OCI-LY7 (cell line): ENCODE measurements around the gene LRRC38. TPM values are rescaled to one million over a fixed set of nuclear protein-coding genes. Genes with fewer than 3 reads are reported as not detected.
A peak's percentile ranks its signal among the peaks of the same experiment; 100 is the strongest.

ENCODE experiments used
- BruUV-seq: library from RNA; stranded (reverse); fragments of 400-500 nt; replicated peaks from 2 replicates; lab custom pipeline; 2021; lab: Mats Ljungman, UMichigan
- CTCF ChIA-PET: fragments of 300-600 bp; sonication (Branson Sonifier 250); formaldehyde crosslinking; loops from one replicate; lab custom pipeline; 2022; ENCODE audit warnings: antibody characterized with exemption; ENCODE audit not compliant: unreplicated experiment; lab: Charles Lee
- POLR2A ChIA-PET: fragments of 300-600 bp; sonication (Branson Sonifier 250); formaldehyde crosslinking; loops from one replicate; lab custom pipeline; 2022; ENCODE audit warnings: antibody characterized with exemption; lab: Charles Lee
- DNase-seq: peaks from one replicate; pipeline ENCODE4 v3.0.0-alpha.2; 2015; ENCODE audit warnings: low spot score
- H2AFZ ChIP-seq: fragments of 200-600 bp; sonication (generic), shearing (Covaris generic); 2 replicates; pipeline ENCODE4 v1.6.1; 2014; ENCODE audit warnings: mild to moderate bottlenecking, antibody characterized with exemption, low read length, moderate library complexity
- H3K27ac ChIP-seq: fragments of 200-600 bp; sonication (generic); 2 replicates; pipeline ENCODE4 v1.5.1; 2014; ENCODE audit warnings: mixed run types, low read depth, mild to moderate bottlenecking, moderate library complexity, low read length, inconsistent platforms; ENCODE audit not compliant: poor library complexity, severe bottlenecking
- H3K36me3 ChIP-seq: fragments of 200-600 bp; sonication (generic); 2 replicates; pipeline ENCODE4 v1.6.1; 2014; ENCODE audit warnings: mild to moderate bottlenecking, antibody characterized with exemption, low read length, moderate library complexity, mixed read lengths; ENCODE audit not compliant: insufficient read depth
- H3K4me1 ChIP-seq: fragments of 200-600 bp; sonication (generic); 2 replicates; pipeline ENCODE4 v1.5.1; 2014; ENCODE audit warnings: mild to moderate bottlenecking, low read length; ENCODE audit not compliant: insufficient read depth, poor library complexity, severe bottlenecking
- H3K4me2 ChIP-seq: fragments of 200-600 bp; sonication (generic); 2 replicates; pipeline ENCODE4 v1.6.1; 2014; ENCODE audit warnings: mild to moderate bottlenecking, low read length
- H3K4me3 ChIP-seq: fragments of 200-600 bp; sonication (generic); 2 replicates; pipeline ENCODE4 v1.5.1; 2014; ENCODE audit warnings: mild to moderate bottlenecking, low read depth, low read length; ENCODE audit not compliant: poor library complexity, severe bottlenecking
- H3K79me2 ChIP-seq: fragments of 200-600 bp; sonication (generic); 2 replicates; pipeline ENCODE4 v1.6.1; 2016; ENCODE audit warnings: low read depth, mild to moderate bottlenecking, low read length, moderate library complexity, mixed read lengths; ENCODE audit not compliant: insufficient read depth
- H3K9me2 ChIP-seq: fragments of 200-600 bp; sonication (generic); 2 replicates; pipeline ENCODE4 v1.6.1; 2016; ENCODE audit warnings: mild to moderate bottlenecking, low read length, mixed read lengths; ENCODE audit not compliant: insufficient read depth
- H3K9me3 ChIP-seq: fragments of 200-600 bp; sonication (generic); 2 replicates; pipeline ENCODE4 v1.6.1; 2014; ENCODE audit warnings: mild to moderate bottlenecking, mixed run types, low read length, mixed read lengths
- H4K20me1 ChIP-seq: fragments of 200-600 bp; sonication (generic); 2 replicates; pipeline ENCODE4 v1.6.1; 2014; ENCODE audit warnings: mild to moderate bottlenecking, antibody characterized with exemption, low read length, moderate library complexity, mixed read lengths; ENCODE audit not compliant: insufficient read depth
- EZH2phosphoT487 ChIP-seq: fragments of 200-600 bp; sonication (generic); IDR thresholded peaks from 2 replicates; pipeline ENCODE4 v1.6.1; 2018; ENCODE audit warnings: low read depth, borderline replicate concordance, mild to moderate bottlenecking, mixed run types, antibody characterized with exemption, low read length, moderate library complexity, mixed read lengths
- intact Hi-C: fragments of 100-400 bp; cut with micrococcal nuclease; formaldehyde crosslinking; loops from one replicate; pipeline ENCODE4 v1.10.0; 2022; ENCODE audit not compliant: unreplicated experiment
- total RNA-seq, 2 experiments: library from RNA; depleted of rRNA in 1 of 2; stranded (reverse); fragments of >200 nt in 1 of 2; shearing (Covaris generic) in 1 of 2; gene quantifications; 2 replicates each; pipeline ENCODE4 v1.2.3, GENCODE V29; 2014 to 2022
- TF ChIP-seq, protein P1 (sequence below): fragments of 200-600 bp; sonication (generic); conservative IDR thresholded peaks from 2 replicates; pipeline ENCODE4 v1.5.1; 2014; ENCODE audit warnings: mild to moderate bottlenecking, antibody characterized with exemption, low read length, moderate library complexity, mixed read lengths

LRRC38 gene
- total RNA-seq, 2 experiments from 2014 or later: not detected

DNA sequence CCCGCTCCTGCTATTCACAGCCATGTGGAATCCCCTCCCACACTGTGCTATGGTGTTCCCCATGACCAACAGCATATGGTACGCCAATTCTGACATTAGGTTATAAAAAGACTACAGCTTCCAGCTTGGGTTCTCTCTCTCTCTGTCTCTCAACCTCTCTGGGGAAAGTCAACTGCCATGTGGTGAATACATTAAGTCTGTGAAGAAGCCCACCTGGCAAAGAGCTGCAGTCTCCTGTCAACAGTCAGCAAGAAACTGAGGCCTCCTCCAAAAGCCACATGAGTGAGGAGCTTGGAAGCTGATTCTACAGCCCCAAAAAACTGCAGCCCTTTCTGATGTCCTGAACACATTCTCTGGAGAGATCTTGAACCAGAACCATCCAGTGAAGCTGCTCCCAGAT lies 25.0 kb upstream of the LRRC38 start:
- H3K4me2 ChIP-seq: no peak overlapping the region
- TF ChIP-seq, protein P1, sequence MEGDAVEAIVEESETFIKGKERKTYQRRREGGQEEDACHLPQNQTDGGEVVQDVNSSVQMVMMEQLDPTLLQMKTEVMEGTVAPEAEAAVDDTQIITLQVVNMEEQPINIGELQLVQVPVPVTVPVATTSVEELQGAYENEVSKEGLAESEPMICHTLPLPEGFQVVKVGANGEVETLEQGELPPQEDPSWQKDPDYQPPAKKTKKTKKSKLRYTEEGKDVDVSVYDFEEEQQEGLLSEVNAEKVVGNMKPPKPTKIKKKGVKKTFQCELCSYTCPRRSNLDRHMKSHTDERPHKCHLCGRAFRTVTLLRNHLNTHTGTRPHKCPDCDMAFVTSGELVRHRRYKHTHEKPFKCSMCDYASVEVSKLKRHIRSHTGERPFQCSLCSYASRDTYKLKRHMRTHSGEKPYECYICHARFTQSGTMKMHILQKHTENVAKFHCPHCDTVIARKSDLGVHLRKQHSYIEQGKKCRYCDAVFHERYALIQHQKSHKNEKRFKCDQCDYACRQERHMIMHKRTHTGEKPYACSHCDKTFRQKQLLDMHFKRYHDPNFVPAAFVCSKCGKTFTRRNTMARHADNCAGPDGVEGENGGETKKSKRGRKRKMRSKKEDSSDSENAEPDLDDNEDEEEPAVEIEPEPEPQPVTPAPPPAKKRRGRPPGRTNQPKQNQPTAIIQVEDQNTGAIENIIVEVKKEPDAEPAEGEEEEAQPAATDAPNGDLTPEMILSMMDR: no peak
- TF ChIP-seq EZH2phosphoT487: no peak
- H3K79me2 ChIP-seq: no peaks in the 10 kb centered on the region
- no TSS peak for BruUV-seq
- no peak overlapping the region for H3K4me3 ChIP-seq
- H3K36me3 ChIP-seq: no peaks in the 10 kb centered on the region
- intact Hi-C loops: no loop called here
- ChIA-PET CTCF (no interaction called here), POLR2A (interaction anchor here (0.6 to 0.7 kb wide), 2 partner anchors 39 to 63 kb away, joined by 3 read pairs; no protein-coding TSS in a partner anchor)
- no peaks in the 10 kb centered on the region for H3K9me3 ChIP-seq
- no peaks in the 10 kb centered on the region for H4K20me1 ChIP-seq
- H3K4me1 ChIP-seq: no peaks in the 10 kb centered on the region
- no peaks in the 10 kb centered on the region for H3K9me2 ChIP-seq
- no peak overlapping the region for H3K27ac ChIP-seq
- peak; percentile 4 for DNase-seq
- H2AFZ ChIP-seq: no peak overlapping the region

DNA sequence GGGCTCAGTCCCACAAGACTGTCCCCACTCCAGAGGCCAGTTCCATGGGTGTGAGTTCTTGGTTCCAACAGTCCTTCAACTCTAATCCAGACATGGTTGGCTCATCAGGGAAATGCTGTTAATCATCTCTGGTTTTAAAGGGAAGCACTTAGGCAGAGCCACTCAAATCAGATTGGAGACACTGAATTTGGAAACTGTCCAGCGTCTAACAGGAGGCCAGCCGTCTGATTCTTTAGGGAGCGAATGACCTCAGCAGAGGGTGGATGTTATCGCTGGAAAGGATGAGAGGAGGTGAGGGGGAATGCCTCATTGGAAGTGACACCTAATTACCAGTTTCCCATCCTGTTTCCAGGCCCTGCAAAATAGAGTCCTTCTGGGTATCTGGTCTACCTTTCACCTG lies 22.8 kb upstream of the LRRC38 start:
- intact Hi-C loops: no loop called here
- BruUV-seq: no TSS peak
- H3K36me3 ChIP-seq: no peaks in the 10 kb centered on the region
- H3K9me2 ChIP-seq: no peaks in the 10 kb centered on the region
- no peaks in the 10 kb centered on the region for H3K4me1 ChIP-seq
- DNase-seq: no peak
- CTCF ChIA-PET: no interaction called here
- H4K20me1 ChIP-seq: no peaks in the 10 kb centered on the region
- TF ChIP-seq, protein P1: no peak
- no peak for TF ChIP-seq EZH2phosphoT487
- H3K79me2 ChIP-seq: no peaks in the 10 kb centered on the region
- no peaks in the 10 kb centered on the region for H3K9me3 ChIP-seq
- POLR2A ChIA-PET: no interaction called here
- no peak overlapping the region for H3K27ac ChIP-seq
- no peak overlapping the region for H3K4me3 ChIP-seq
- no peak overlapping the region for H2AFZ ChIP-seq
- H3K4me2 ChIP-seq: no peak overlapping the region

DNA sequence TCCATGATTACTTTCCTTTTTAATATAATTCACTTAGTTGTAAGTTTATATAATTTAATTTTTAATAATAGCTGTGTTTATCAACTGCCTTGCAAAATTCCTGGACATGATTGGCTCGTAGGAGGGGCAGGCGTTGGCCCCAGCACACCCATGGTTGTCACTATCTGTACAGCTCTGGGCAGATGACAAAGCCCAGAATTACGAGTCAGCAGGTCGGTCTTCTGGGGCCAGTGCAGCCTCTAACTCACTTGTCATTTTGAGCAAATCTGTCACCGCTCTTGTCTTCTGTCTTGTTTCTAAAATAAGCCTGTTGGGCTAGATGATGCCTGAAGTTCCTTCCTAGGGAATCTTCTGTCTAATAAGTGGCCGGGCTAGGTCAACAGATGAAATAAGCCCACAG lies 21.4 kb upstream of the LRRC38 start:
- TF ChIP-seq EZH2phosphoT487: no peak
- TF ChIP-seq, protein P1: no peak
- Histone ChIP-seq H2AFZ (no peak overlapping the region), H3K4me1 (no peaks in the 10 kb centered on the region), H3K36me3 (no peaks in the 10 kb centered on the region), H3K9me3 (no peaks in the 10 kb centered on the region), H3K9me2 (no peaks in the 10 kb centered on the region), H3K4me2 (no peak overlapping the region), H4K20me1 (no peaks in the 10 kb centered on the region), H3K79me2 (no peaks in the 10 kb centered on the region), H3K4me3 (no peak overlapping the region), H3K27ac (no peak overlapping the region)
- ChIA-PET CTCF (no interaction called here), POLR2A (no interaction called here)
- DNase-seq: no peak
- intact Hi-C loops: no loop called here
- no TSS peak for BruUV-seq
